Right renal pelvis (tissue), 4 donors: Measurements from ENCODE around the gene FNDC3B. TPM values are rescaled to one million over a fixed set of nuclear protein-coding genes. Genes with fewer than 3 reads are reported as not detected.
A peak's percentile ranks its signal among the peaks of the same experiment; 100 is the strongest.
"Not testable (repeated sequence)": the region's sequence is repeated elsewhere in the genome, so short reads cannot be mapped to it uniquely, and the experiment has no call there.

Experiments
- DNase-seq, 4 donors: peaks; one replicate each; pipeline ENCODE4 v3.0.0-alpha.2; 2013; ENCODE audit warnings: low read depth in 4 of 4, low spot score in 3 of 4, missing footprints in 1 of 4
- polyA plus RNA-seq, 4 donors: library from polyadenylated mRNA; unstranded; fragments of 120-200 nt; gene quantifications; one replicate each; pipeline ENCODE4 v1.2.1, GENCODE V29; 2013; ENCODE audit not compliant: insufficient read length in 4 of 4

FNDC3B gene
- polyA plus RNA-seq, 4 donors, result 58.5 to 72.9 (median 68.9) TPM

- DNase-seq, result no peak
These were observed 50.7 kb downstream of the FNDC3B start for GRCh38 chr3:172090035-172090434.

GRCh38 chr3:172092658-172093057, 53.3 kb downstream of the FNDC3B start:
- DNase-seq, result no peak

GRCh38 chr3:172093581-172094443, 54.4 kb downstream of the FNDC3B start:
- not testable (repeated sequence) for DNase-seq

GRCh38 chr3:172094621-172095557, 55.5 kb downstream of the FNDC3B start:
- DNase-seq, result no peak

- no peak for DNase-seq
These were observed 57.6 kb downstream of the FNDC3B start for GRCh38 chr3:172096881-172097420.

GRCh38 chr3:172097585-172097984, 58.2 kb downstream of the FNDC3B start:
- no peak for DNase-seq

- DNase-seq, result no peak
These were observed 59.5 kb downstream of the FNDC3B start for GRCh38 chr3:172098698-172099494.

GRCh38 chr3:172099495-172099808, 60.1 kb downstream of the FNDC3B start:
- DNase-seq, result no peak

GRCh38 chr3:172100482-172100881, 61.1 kb downstream of the FNDC3B start:
- DNase-seq, result no peak

GRCh38 chr3:172101107-172101506, 61.7 kb downstream of the FNDC3B start:
- DNase-seq, result no peak

- DNase-seq, result no peak
These were observed 62.9 kb downstream of the FNDC3B start for GRCh38 chr3:172102123-172102882.

- DNase-seq, result no peak
These were observed 63.5 kb downstream of the FNDC3B start for GRCh38 chr3:172102883-172103310.

GRCh38 chr3:172103724-172104123, 64.3 kb downstream of the FNDC3B start:
- DNase-seq, result no peak

GRCh38 chr3:172104471-172105072, 65.2 kb downstream of the FNDC3B start:
- DNase-seq, result peak in 2 of 4 donors; percentile 58 to 67

GRCh38 chr3:172106037-172106954, 66.9 kb downstream of the FNDC3B start:
- no peak for DNase-seq

- no peak for DNase-seq
These were observed 67.6 kb downstream of the FNDC3B start for GRCh38 chr3:172106989-172107388.

GRCh38 chr3:172107403-172107802, 68.0 kb downstream of the FNDC3B start:
- DNase-seq, result no peak

- DNase-seq, result no peak
These were observed 70.9 kb downstream of the FNDC3B start for GRCh38 chr3:172110127-172110779.
